Natural killer cell (primary cell): ENCODE results near the gene MAP2K6. TPM values are rescaled to one million over a fixed set of nuclear protein-coding genes. Genes with fewer than 3 reads are reported as not detected.

Experiments used
- ATAC-seq, 3 donors: fragments of 150-1000 bp in 2 of 3; fragments of 200-7000 bp in 1 of 3; cut with Tn5 transposase; 1 replicate in 1 of 3; 2 replicates in 2 of 3; pipeline ENCODE4 v1.10.0; 2021; ENCODE audit warnings: mild to moderate bottlenecking in 2 of 3, moderate library complexity in 2 of 3
- DNase-seq, 2 donors: peaks; one replicate each; pipeline versions ENCODE4 v3.0.0 to v3.0.0-alpha.2; 2013 to 2021; ENCODE audit warnings: mixed read lengths in 1 of 2
- H3K27ac ChIP-seq: one replicate; pipeline ENCODE4 v1.5.1; 2013; ENCODE audit warnings: mild to moderate bottlenecking, low read length
- H3K27me3 ChIP-seq: one replicate; pipeline ENCODE4 v1.6.1; 2013; ENCODE audit warnings: low read length; ENCODE audit not compliant: control insufficient read depth, insufficient read depth
- H3K36me3 ChIP-seq: one replicate; pipeline ENCODE4 v1.6.1; 2013; ENCODE audit warnings: low read length; ENCODE audit not compliant: control insufficient read depth, insufficient read depth
- H3K4me1 ChIP-seq: one replicate; pipeline ENCODE4 v1.6.1; 2013; ENCODE audit warnings: low read length; ENCODE audit not compliant: control insufficient read depth, insufficient read depth
- H3K4me3 ChIP-seq: one replicate; pipeline ENCODE4 v1.5.1; 2013; ENCODE audit warnings: low read length
- H3K9me3 ChIP-seq: one replicate; pipeline ENCODE4 v1.6.1; 2013; ENCODE audit warnings: low read length; ENCODE audit not compliant: control insufficient read depth, insufficient read depth
- H3K27ac Mint-ChIP-seq, 2 donors: one replicate each; pipeline ENCODE4 v1.8.0; 2022; ENCODE audit warnings: mild to moderate bottlenecking in 2 of 2, mixed read lengths in 2 of 2, moderate library complexity in 1 of 2
- H3K27me3 Mint-ChIP-seq, 2 donors: one replicate each; pipeline ENCODE4 v1.8.0; 2022; ENCODE audit warnings: low read depth in 2 of 2, mixed read lengths in 2 of 2
- H3K36me3 Mint-ChIP-seq: one replicate; pipeline ENCODE4 v1.8.0; 2022; ENCODE audit warnings: mixed read lengths
- H3K4me1 Mint-ChIP-seq, 2 donors: one replicate each; pipeline ENCODE4 v1.8.0; 2022; ENCODE audit warnings: mixed read lengths in 2 of 2
- H3K4me3 Mint-ChIP-seq: one replicate; pipeline ENCODE4 v1.8.0; 2022; ENCODE audit warnings: mild to moderate bottlenecking, moderate library complexity, mixed read lengths
- H3K9me3 Mint-ChIP-seq, 2 donors: one replicate each; pipeline ENCODE4 v1.8.0; 2022; ENCODE audit warnings: mixed read lengths in 2 of 2
- CTCF ChIP-seq: fragments of 200-600 bp; IDR thresholded peaks from one replicate; pipeline ENCODE4 v1.8.0; 2022; ENCODE audit warnings: antibody characterized with exemption
- WGBS: methylation state at CpG from one replicate; pipeline ENCODE4 v1.1.7; 2013; ENCODE audit warnings: missing lambda C conversion rate; ENCODE audit not compliant: insufficient coverage; 5-methylcytosine and 5-hydroxymethylcytosine counted together
- intact Hi-C: fragments of 100-400 bp; cut with micrococcal nuclease; formaldehyde crosslinking; loops from one replicate; pipeline ENCODE4 v1.14.2; 2022
- total RNA-seq, 4 donors: library from RNA; stranded (reverse); fragments of 120-200 nt in 1 of 4; gene quantifications; one replicate each; pipeline versions ENCODE4 v1.2.3 to v1.2.4, GENCODE V29; 2013 to 2022

The MAP2K6 gene
- total RNA-seq, 3 donors from 2014 or later (not counting 1 experiment from before 2014, with no cell fraction given), result 11.8 to 16.9 (median 14.0) TPM

- Histone ChIP-seq H3K4me3 (no peak overlapping the region), H3K27me3 (no peaks in the 10 kb centered on the region), H3K27ac (no peak overlapping the region), H3K4me1 (no peaks in the 10 kb centered on the region), H3K36me3 (no peaks in the 10 kb centered on the region), H3K9me3 (no peaks in the 10 kb centered on the region)
- DNase-seq (no peak), ATAC-seq (no peak)
- H3K36me3 Mint-ChIP-seq, result no peaks in the 10 kb centered on the region
- intact Hi-C loops, result no loop called here
- H3K9me3 Mint-ChIP-seq, result no peaks in the 10 kb centered on the region
- H3K27ac Mint-ChIP-seq, result no peak overlapping the region
- peaks cover 8 to 11% of the 10 kb centered on the region in 2 donors for H3K27me3 Mint-ChIP-seq
- H3K4me3 Mint-ChIP-seq, result no peak overlapping the region
- H3K4me1 Mint-ChIP-seq, result no peaks in the 10 kb centered on the region
- TF ChIP-seq CTCF, result no peak
- 57% methylated on average over 1 of the region's 2 CpGs for WGBS
These were observed 173.8 kb downstream of the MAP2K6 start for GRCh38 chr17:69588316-69588715.

GRCh38 chr17:69588827-69589239 is 174.3 kb downstream of the MAP2K6 start:
- H3K27me3 ChIP-seq, result no peaks in the 10 kb centered on the region
- Mint-ChIP-seq H3K27me3 (peaks cover 8 to 11% of the 10 kb centered on the region in 2 donors), H3K4me1 (no peaks in the 10 kb centered on the region), H3K36me3 (no peaks in the 10 kb centered on the region), H3K9me3 (no peaks in the 10 kb centered on the region), H3K27ac (no peak overlapping the region), H3K4me3 (no peak overlapping the region)
- H3K4me1 ChIP-seq, result no peaks in the 10 kb centered on the region
- WGBS, result 83% methylated on average over 4 of the region's 5 CpGs
- no peak for TF ChIP-seq CTCF
- H3K27ac ChIP-seq, result no peak overlapping the region
- ATAC-seq (no peak), DNase-seq (no peak)
- intact Hi-C loops, result no loop called here
- no peaks in the 10 kb centered on the region for H3K9me3 ChIP-seq
- H3K36me3 ChIP-seq, result no peaks in the 10 kb centered on the region
- no peak overlapping the region for H3K4me3 ChIP-seq

GRCh38 chr17:69590671-69591070 is 176.2 kb downstream of the MAP2K6 start:
- Mint-ChIP-seq H3K9me3 (no peaks in the 10 kb centered on the region), H3K4me1 (no peaks in the 10 kb centered on the region), H3K27ac (no peak overlapping the region), H3K4me3 (no peak overlapping the region), H3K27me3 (peaks cover 7 to 8% of the 10 kb centered on the region in 2 donors), H3K36me3 (no peaks in the 10 kb centered on the region)
- no peak for DNase-seq
- Histone ChIP-seq H3K4me1 (no peaks in the 10 kb centered on the region), H3K36me3 (no peaks in the 10 kb centered on the region), H3K27me3 (no peaks in the 10 kb centered on the region), H3K4me3 (no peak overlapping the region), H3K9me3 (no peaks in the 10 kb centered on the region), H3K27ac (no peak overlapping the region)
- no peak for ATAC-seq
- no peak for TF ChIP-seq CTCF
- 100% methylated on average over 1 of the region's 1 CpG for WGBS
- intact Hi-C loops, result no loop called here

GRCh38 chr17:69592692-69593350 is 178.3 kb downstream of the MAP2K6 start:
- no peak overlapping the region for H3K4me3 ChIP-seq
- ATAC-seq (no peak), DNase-seq (no peak)
- Mint-ChIP-seq H3K36me3 (no peaks in the 10 kb centered on the region), H3K4me1 (no peaks in the 10 kb centered on the region), H3K4me3 (no peak overlapping the region), H3K27me3 (peaks cover 8 to 12% of the 10 kb centered on the region in 2 donors), H3K27ac (no peak overlapping the region), H3K9me3 (no peaks in the 10 kb centered on the region)
- no peaks in the 10 kb centered on the region for H3K4me1 ChIP-seq
- H3K27me3 ChIP-seq, result no peaks in the 10 kb centered on the region
- TF ChIP-seq CTCF, result no peak
- no peak overlapping the region for H3K27ac ChIP-seq
- WGBS, result 100% methylated on average over 1 of the region's 3 CpGs
- intact Hi-C loops, result no loop called here
- H3K36me3 ChIP-seq, result no peaks in the 10 kb centered on the region
- no peaks in the 10 kb centered on the region for H3K9me3 ChIP-seq
